Skeletal muscle tissue (tissue), 4 donors: ENCODE measurements around the gene OSBPL7. TPM values are rescaled to one million over a fixed set of nuclear protein-coding genes. Genes with fewer than 3 reads are reported as not detected.

Experiments used
- H3K27ac ChIP-seq: one replicate; pipeline ENCODE4 v1.7.0; 2013; ENCODE audit warnings: mild to moderate bottlenecking, low read depth, low read length, inconsistent platforms
- H3K27me3 ChIP-seq, 3 donors: one replicate each; pipeline ENCODE4 v1.7.0; 2013; ENCODE audit warnings: low read length in 3 of 3; ENCODE audit not compliant: control insufficient read depth in 3 of 3, insufficient read depth in 3 of 3
- H3K36me3 ChIP-seq, 3 donors: one replicate each; pipeline ENCODE4 v1.7.0; 2013; ENCODE audit warnings: low read length in 3 of 3; ENCODE audit not compliant: control insufficient read depth in 3 of 3, insufficient read depth in 3 of 3
- H3K4me1 ChIP-seq, 3 donors: one replicate each; pipeline ENCODE4 v1.7.0; 2013; ENCODE audit warnings: low read length in 3 of 3, mild to moderate bottlenecking in 3 of 3; ENCODE audit not compliant: control insufficient read depth in 3 of 3, insufficient read depth in 3 of 3
- H3K4me3 ChIP-seq, 3 donors: one replicate each; pipeline ENCODE4 v1.7.0; 2013; ENCODE audit warnings: low read length in 3 of 3
- H3K9ac ChIP-seq, 3 donors: one replicate each; pipeline ENCODE4 v1.7.0; 2013; ENCODE audit warnings: low read length in 3 of 3, mild to moderate bottlenecking in 3 of 3, moderate library complexity in 2 of 3, low read depth in 1 of 3
- H3K9me3 ChIP-seq, 3 donors: one replicate each; pipeline ENCODE4 v1.7.0; 2013; ENCODE audit warnings: low read length in 3 of 3; ENCODE audit not compliant: control insufficient read depth in 3 of 3
- total RNA-seq: library from RNA; depleted of rRNA; stranded (reverse); fragments of >200 nt; gene quantifications from one replicate; pipeline ENCODE4 v1.2.3, GENCODE V29; 2014
- donor health status: Osteomylitis.

OSBPL7 gene
- total RNA-seq, 1 donor from 2014 or later: 8.4 TPM

GRCh38 chr17:47757386-47757785 lies 64.2 kb downstream of the OSBPL7 start:
- no peak overlapping the region for H3K4me3 ChIP-seq
- H3K4me1 ChIP-seq: no peaks in the 10 kb centered on the region
- peaks cover 0 to 4% (median 3%) of the 10 kb centered on the region in 3 donors for H3K27me3 ChIP-seq
- no peaks in the 10 kb centered on the region for H3K36me3 ChIP-seq
- no peak overlapping the region for H3K9ac ChIP-seq
- H3K9me3 ChIP-seq: peaks cover 0 to 4% (median 4%) of the 10 kb centered on the region in 3 donors
- H3K27ac ChIP-seq: no peak overlapping the region

Other genes with a start within 250 kb of the OSBPL7 start
- 119 TPM for gene KPNB1, start 171.9 kb downstream of the OSBPL7 start, total RNA-seq
- gene TBKBP1, start 127.6 kb downstream of the OSBPL7 start, total RNA-seq: 7.8 TPM
- not detected for gene TBX21, start 88.6 kb downstream of the OSBPL7 start, total RNA-seq
- 19.8 TPM for gene MRPL10, start 9.7 kb upstream of the OSBPL7 start, total RNA-seq
- gene LRRC46, start 9.9 kb upstream of the OSBPL7 start, total RNA-seq: not detected
- 29.2 TPM for gene SCRN2, start 19.5 kb upstream of the OSBPL7 start, total RNA-seq
- under 0.01 TPM for gene SP6, start 29.4 kb upstream of the OSBPL7 start, total RNA-seq
- gene SP2, start 74.4 kb upstream of the OSBPL7 start, total RNA-seq: 0.52 TPM
- gene PNPO, start 119.8 kb upstream of the OSBPL7 start, total RNA-seq: 12.0 TPM
- gene PRR15L, start 136.1 kb upstream of the OSBPL7 start, total RNA-seq: not detected
- gene CDK5RAP3, start 149.3 kb upstream of the OSBPL7 start, total RNA-seq: 59.0 TPM
- gene COPZ2, start 216.0 kb upstream of the OSBPL7 start, total RNA-seq: 39.7 TPM
- 93.4 TPM for gene NFE2L1, start 226.6 kb upstream of the OSBPL7 start, total RNA-seq